ENCODE measurements around the gene MLPH. TPM values are rescaled to one million over a fixed set of nuclear protein-coding genes. Genes with fewer than 3 reads are reported as not detected.

The MLPH gene
- total and polyA plus RNA-seq, 2 of the 4 experiments (the other 2 are of a cell fraction): 13.8 to 21.6 TPM

GRCh38 chr2:237575869-237576862 is 89.1 kb downstream of the MLPH start:
- intact Hi-C loops (cut with micrococcal nuclease): no loop called here
- Histone ChIP-seq H4K91ac (ENCODE audit: insufficient read depth, low read depth, low read length) (no peak overlapping the region), H3K4me1 (ENCODE audit: control insufficient read depth, insufficient read depth, low read length) (peaks cover 7% of the 10 kb centered on the region; the same call in 1 of the 2 replicates), H2BK15ac (ENCODE audit: low read depth, low read length) (no peak overlapping the region), H3K4me3 (ENCODE audit: insufficient read depth, low read depth, low read length) (no peak overlapping the region), H3K27me3 (ENCODE audit: control insufficient read depth, insufficient read depth, low read length) (peaks cover 4% of the 10 kb centered on the region; the same call in 1 of the 2 replicates), H3K79me1 (ENCODE audit: low read depth in 1 of 2, low read length in 2 of 2) (peaks cover 0 to 8% of the 10 kb centered on the region in 2 experiments; a peak in 1 of 4 replicates), H3K27ac (ENCODE audit: insufficient read depth, low read length) (no peak overlapping the region), H3K9ac (ENCODE audit: low read depth, low read length) (no peak overlapping the region), H3K56ac (ENCODE audit: extremely low read depth, insufficient read depth, low read length) (no peak overlapping the region), H2AK9ac (replicated peaks; ENCODE audit: low read depth, low read length, poor library complexity) (no peak overlapping the region), H2AFZ (replicated peaks; ENCODE audit: low read length, poor library complexity) (peak overlapping the region; percentile 51), H3K4ac (ENCODE audit: low read depth, low read length) (no peak overlapping the region), H4K8ac (ENCODE audit: low read depth in 2 of 2, low read length in 2 of 2) (no peak overlapping the region), H2BK120ac (ENCODE audit: low read depth, low read length) (no peak overlapping the region), H4K5ac (ENCODE audit: low read depth, low read length) (no peak overlapping the region), H3K14ac (replicated peaks; ENCODE audit: low read depth, low read length) (no peak overlapping the region), H2AK5ac (ENCODE audit: low read depth, low read length) (no peak overlapping the region), H3K23ac (ENCODE audit: low read depth, low read length) (no peak overlapping the region), H3K36me3 (ENCODE audit: control insufficient read depth, insufficient read depth, low read length) (no peaks in the 10 kb centered on the region), H3K18ac (ENCODE audit: low read depth, low read length) (no peak overlapping the region), H3K9me3 (ENCODE audit: control insufficient read depth, insufficient read depth, low read length) (no peaks in the 10 kb centered on the region), H3K4me2 (ENCODE audit: low read depth, low read length) (no peak overlapping the region), H2BK5ac (ENCODE audit: low read depth, low read length, poor library complexity, severe bottlenecking) (no peak overlapping the region), H2BK20ac (ENCODE audit: low read depth, low read length) (no peak overlapping the region), H3K9me1 (ENCODE audit: insufficient read depth, low read length) (no peaks in the 10 kb centered on the region), H4K20me1 (ENCODE audit: insufficient read depth, low read length) (no peaks in the 10 kb centered on the region)
- 76% methylated on average over 12 of the region's 27 CpGs; no CpG with 5 or more reads in 1 of the 2 experiments for WGBS, 2 experiments (ENCODE audit: extremely low coverage in 2 of 2, insufficient read length in 1 of 2)
- POLR2A ChIA-PET (ENCODE audit: unreplicated experiment): no interaction called here
- no peak for DNase-seq
- dilution Hi-C loops (cut with HindIII; ENCODE audit: low sequenced_read_pairs, unreplicated experiment): no loop called here
- ATAC-seq (ENCODE audit: low read depth): no peak
- in situ Hi-C loops (cut with MboI; ENCODE audit: low sequenced_read_pairs): loop anchor here (10.0 kb wide), 1 partner anchor 161 kb away; the partner anchor contains the start of gene COL6A3
- CTCF ChIA-PET: no interaction called here
- BruUV-seq (replicated peaks): no TSS peak
- no peak for TF ChIP-seq CHD1 (IDR thresholded peaks at IDR 0.05; ENCODE audit: low read depth, low read length)
- TF ChIP-seq, protein P1, sequence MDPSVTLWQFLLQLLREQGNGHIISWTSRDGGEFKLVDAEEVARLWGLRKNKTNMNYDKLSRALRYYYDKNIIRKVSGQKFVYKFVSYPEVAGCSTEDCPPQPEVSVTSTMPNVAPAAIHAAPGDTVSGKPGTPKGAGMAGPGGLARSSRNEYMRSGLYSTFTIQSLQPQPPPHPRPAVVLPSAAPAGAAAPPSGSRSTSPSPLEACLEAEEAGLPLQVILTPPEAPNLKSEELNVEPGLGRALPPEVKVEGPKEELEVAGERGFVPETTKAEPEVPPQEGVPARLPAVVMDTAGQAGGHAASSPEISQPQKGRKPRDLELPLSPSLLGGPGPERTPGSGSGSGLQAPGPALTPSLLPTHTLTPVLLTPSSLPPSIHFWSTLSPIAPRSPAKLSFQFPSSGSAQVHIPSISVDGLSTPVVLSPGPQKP (IDR thresholded peaks at IDR 0.05; ENCODE audit: borderline replicate concordance, low read depth, low read length): no peak
- TF ChIP-seq RCOR1 (IDR thresholded peaks at IDR 0.05; ENCODE audit: insufficient replicate concordance, low read length): no peak
- no peak for TF ChIP-seq POLR2A (IDR thresholded peaks at IDR 0.05; ENCODE audit: low read depth, low read length)
- TF ChIP-seq NFE2L2 (IDR thresholded peaks at IDR 0.05; ENCODE audit: low read depth, low read length): no peak
- TF ChIP-seq BHLHE40 (IDR thresholded peaks at IDR 0.05; ENCODE audit: low read depth, low read length): no peak
- no peak for TF ChIP-seq MAFK (IDR thresholded peaks at IDR 0.05; ENCODE audit: low read depth, low read length)

Measured in IMR-90 (cell line).